ENCODE measurements around the gene OSBPL9. TPM values are rescaled to one million over a fixed set of nuclear protein-coding genes. Genes with fewer than 3 reads are reported as not detected.

The OSBPL9 gene
- total and polyA plus RNA-seq, 2 experiments from 2014 or later: 32.2 to 37.0 TPM

DNA sequence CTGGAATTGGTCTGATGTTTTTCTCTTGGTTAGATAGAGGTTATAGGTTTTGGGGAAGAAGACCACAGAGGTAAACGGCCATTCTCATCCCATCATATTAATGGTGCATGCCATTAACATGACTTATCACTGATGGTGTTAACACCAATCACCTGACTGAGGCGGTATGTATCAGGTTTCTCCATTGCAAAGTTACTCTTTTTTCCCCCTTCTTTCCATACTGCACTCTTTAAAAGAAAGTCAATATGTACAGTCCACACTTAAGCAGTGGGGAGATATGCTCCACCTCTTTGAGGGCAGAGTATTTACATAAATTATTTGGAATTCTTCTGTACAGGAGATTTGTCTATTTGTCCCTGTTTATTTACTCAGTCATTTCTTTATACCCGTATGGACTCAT, 35.7 kb upstream of the OSBPL9 start:
- H3K9me3 ChIP-seq (ENCODE audit: low read depth): no peaks in the 10 kb centered on the region
- in situ Hi-C loops (cut with MboI): no loop called here
- H3K27ac ChIP-seq: no peak overlapping the region
- no peak overlapping the region for H2AFZ ChIP-seq
- H4K20me1 ChIP-seq (ENCODE audit: insufficient read depth): no peaks in the 10 kb centered on the region
- 81% methylated on average over 3 of the region's 3 CpGs for WGBS, 2 experiments (ENCODE audit: low coverage in 1 of 2, low lambda C conversion rate in 2 of 2, missing lambda C conversion rate in 2 of 2)
- no peak overlapping the region for H3K4me2 ChIP-seq (ENCODE audit: unreplicated experiment)
- H3F3A ChIP-seq (ENCODE audit: insufficient read depth): 0 out of 2 replicates have a peak, but pooled peaks cover 6% of the 10 kb centered on the region
- H3K79me2 ChIP-seq (ENCODE audit: insufficient read depth): no peaks in the 10 kb centered on the region
- no peak overlapping the region for H3K4me3 ChIP-seq
- H3K4me1 ChIP-seq (ENCODE audit: insufficient read depth): peaks cover 8% of the 10 kb centered on the region; the same call in 1 of the 2 replicates
- H3K27me3 ChIP-seq (replicated peaks; ENCODE audit: insufficient read depth): no peaks in the 10 kb centered on the region
- no peaks in the 10 kb centered on the region; the same call in 1 of the 2 replicates for H3K9me2 ChIP-seq (ENCODE audit: insufficient read depth)
- no peak overlapping the region for H3K9ac ChIP-seq
- TF ChIP-seq EZH2phosphoT487 (IDR thresholded peaks at IDR 0.05; ENCODE audit: insufficient read depth, low read depth): no peak
- no peak for TF ChIP-seq EZH2 (IDR thresholded peaks at IDR 0.05; ENCODE audit: insufficient read depth, poor library complexity, severe bottlenecking)
- no peaks in the 10 kb centered on the region for H3K36me3 ChIP-seq (ENCODE audit: low read depth)
- no peak for DNase-seq

DNA sequence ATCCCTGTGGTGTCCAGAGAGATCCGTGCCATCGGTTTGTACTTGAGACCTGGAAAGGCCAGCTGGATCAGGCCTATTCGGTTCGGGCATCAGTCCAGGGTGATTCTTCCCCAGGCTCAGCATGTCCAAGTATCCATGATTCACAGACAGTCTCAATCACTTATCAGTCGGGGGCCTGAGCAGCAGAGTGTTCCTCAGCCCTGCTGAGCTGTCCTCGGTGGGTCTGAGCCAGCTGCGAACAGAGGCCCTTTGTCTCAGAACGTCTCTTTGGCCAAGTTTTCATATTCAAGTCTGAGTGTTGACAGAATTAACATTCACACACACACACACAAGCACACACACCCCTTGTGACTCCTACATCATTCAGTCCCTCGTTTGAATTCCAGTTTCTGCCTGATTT, 33.4 kb upstream of the OSBPL9 start:
- Histone ChIP-seq H3K9me2 (ENCODE audit: insufficient read depth) (no peaks in the 10 kb centered on the region), H3K79me2 (ENCODE audit: insufficient read depth) (no peaks in the 10 kb centered on the region), H3K36me3 (ENCODE audit: low read depth) (no peaks in the 10 kb centered on the region), H3K27me3 (replicated peaks; ENCODE audit: insufficient read depth) (no peaks in the 10 kb centered on the region), H3K9me3 (ENCODE audit: low read depth) (no peaks in the 10 kb centered on the region), H4K20me1 (ENCODE audit: insufficient read depth) (no peaks in the 10 kb centered on the region), H3F3A (ENCODE audit: insufficient read depth) (0 out of 2 replicates have a peak, but pooled peaks cover 6% of the 10 kb centered on the region), H2AFZ (0 out of 2 replicates have a peak overlapping the region, but pooled peaks have one; percentile 18), H3K4me1 (ENCODE audit: insufficient read depth) (peaks cover 8% of the 10 kb centered on the region; the same call in 1 of the 2 replicates), H3K4me2 (ENCODE audit: unreplicated experiment) (peak overlapping the region; percentile 1), H3K9ac (peak overlapping the region; percentile 55), H3K27ac (peak overlapping the region; percentile 49), H3K4me3 (no peak overlapping the region)
- in situ Hi-C loops (cut with MboI): no loop called here
- no peak for TF ChIP-seq EZH2 (IDR thresholded peaks at IDR 0.05; ENCODE audit: insufficient read depth, poor library complexity, severe bottlenecking)
- TF ChIP-seq EZH2phosphoT487 (IDR thresholded peaks at IDR 0.05; ENCODE audit: insufficient read depth, low read depth): no peak
- DNase-seq: peak; percentile 95
- 2 to 5% methylated on average over 9 of the region's 9 CpGs for WGBS, 2 experiments (ENCODE audit: low coverage in 1 of 2, low lambda C conversion rate in 2 of 2, missing lambda C conversion rate in 2 of 2)

DNA sequence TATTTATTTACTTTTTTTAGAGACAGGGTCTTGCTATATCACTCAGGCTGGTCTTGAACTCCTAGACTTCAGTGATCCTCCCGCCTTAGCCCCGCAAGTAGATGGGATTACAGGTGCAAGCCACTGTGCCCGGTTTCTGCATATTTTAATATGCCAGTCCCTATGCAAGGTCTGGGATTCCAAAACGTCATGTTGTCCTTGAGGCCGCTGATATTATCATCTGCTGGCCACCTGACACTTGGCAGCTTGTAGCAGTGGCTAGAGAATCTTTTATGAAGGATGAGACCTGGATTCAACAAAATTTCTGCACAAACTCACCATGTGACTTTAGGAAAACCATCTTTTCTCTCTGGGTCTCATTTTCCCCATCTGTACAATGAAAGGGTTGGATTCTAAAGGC, 32.9 kb upstream of the OSBPL9 start:
- Histone ChIP-seq H3K9me2 (ENCODE audit: insufficient read depth) (no peaks in the 10 kb centered on the region), H3K36me3 (ENCODE audit: low read depth) (no peaks in the 10 kb centered on the region), H3K4me2 (ENCODE audit: unreplicated experiment) (no peak overlapping the region), H3K9me3 (ENCODE audit: low read depth) (no peaks in the 10 kb centered on the region), H3K27me3 (replicated peaks; ENCODE audit: insufficient read depth) (no peaks in the 10 kb centered on the region), H3F3A (ENCODE audit: insufficient read depth) (0 out of 2 replicates have a peak, but pooled peaks cover 6% of the 10 kb centered on the region), H4K20me1 (ENCODE audit: insufficient read depth) (no peaks in the 10 kb centered on the region), H2AFZ (no peak overlapping the region), H3K4me1 (ENCODE audit: insufficient read depth) (peaks cover 8% of the 10 kb centered on the region; the same call in 1 of the 2 replicates), H3K27ac (peak overlapping the region; percentile 49), H3K79me2 (ENCODE audit: insufficient read depth) (no peaks in the 10 kb centered on the region), H3K4me3 (no peak overlapping the region), H3K9ac (peak overlapping the region; percentile 55)
- in situ Hi-C loops (cut with MboI): no loop called here
- DNase-seq: no peak
- WGBS, 2 experiments (ENCODE audit: low coverage in 1 of 2, low lambda C conversion rate in 2 of 2, missing lambda C conversion rate in 2 of 2): 89 to 92% methylated on average over 5 of the region's 5 CpGs
- no peak for TF ChIP-seq EZH2phosphoT487 (IDR thresholded peaks at IDR 0.05; ENCODE audit: insufficient read depth, low read depth)
- no peak for TF ChIP-seq EZH2 (IDR thresholded peaks at IDR 0.05; ENCODE audit: insufficient read depth, poor library complexity, severe bottlenecking)

DNA sequence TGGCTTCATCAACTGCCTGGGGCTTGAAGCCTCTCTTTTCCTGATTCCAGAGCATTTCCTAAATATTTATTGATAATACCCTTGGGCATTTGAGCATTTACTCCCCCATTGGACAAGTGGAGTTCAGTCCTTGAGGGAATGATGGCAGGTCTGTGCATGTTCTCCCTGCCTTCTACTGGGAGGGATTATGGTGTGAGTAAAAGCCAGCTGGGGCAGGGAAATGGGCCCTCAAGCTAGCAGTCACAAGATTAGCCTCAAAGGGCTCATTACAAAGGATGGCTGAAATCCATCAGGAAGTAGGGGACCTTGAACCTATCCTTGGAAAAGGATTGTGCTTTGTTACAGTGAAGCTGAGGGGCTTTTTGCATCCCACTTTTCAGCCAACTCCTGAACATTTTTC, 24.2 kb upstream of the OSBPL9 start:
- no peak overlapping the region for H3K9ac ChIP-seq
- H3K4me1 ChIP-seq (ENCODE audit: insufficient read depth): no peaks in the 10 kb centered on the region
- no peaks in the 10 kb centered on the region for H3K79me2 ChIP-seq (ENCODE audit: insufficient read depth)
- no peaks in the 10 kb centered on the region for H3K9me2 ChIP-seq (ENCODE audit: insufficient read depth)
- in situ Hi-C loops (cut with MboI): no loop called here
- no peak overlapping the region for H2AFZ ChIP-seq
- H3K27me3 ChIP-seq (replicated peaks; ENCODE audit: insufficient read depth): 0 out of 2 replicates have a peak, but pooled peaks cover 8% of the 10 kb centered on the region
- H3K36me3 ChIP-seq (ENCODE audit: low read depth): no peaks in the 10 kb centered on the region
- DNase-seq: no peak
- H3K9me3 ChIP-seq (ENCODE audit: low read depth): no peaks in the 10 kb centered on the region
- no peaks in the 10 kb centered on the region for H3F3A ChIP-seq (ENCODE audit: insufficient read depth)
- no peak overlapping the region for H3K4me3 ChIP-seq
- TF ChIP-seq EZH2phosphoT487 (IDR thresholded peaks at IDR 0.05; ENCODE audit: insufficient read depth, low read depth) (no peak), EZH2 (IDR thresholded peaks at IDR 0.05; ENCODE audit: insufficient read depth, poor library complexity, severe bottlenecking) (no peak)
- no peak overlapping the region for H3K4me2 ChIP-seq (ENCODE audit: unreplicated experiment)
- H3K27ac ChIP-seq: no peak overlapping the region
- no peaks in the 10 kb centered on the region for H4K20me1 ChIP-seq (ENCODE audit: insufficient read depth)

DNA sequence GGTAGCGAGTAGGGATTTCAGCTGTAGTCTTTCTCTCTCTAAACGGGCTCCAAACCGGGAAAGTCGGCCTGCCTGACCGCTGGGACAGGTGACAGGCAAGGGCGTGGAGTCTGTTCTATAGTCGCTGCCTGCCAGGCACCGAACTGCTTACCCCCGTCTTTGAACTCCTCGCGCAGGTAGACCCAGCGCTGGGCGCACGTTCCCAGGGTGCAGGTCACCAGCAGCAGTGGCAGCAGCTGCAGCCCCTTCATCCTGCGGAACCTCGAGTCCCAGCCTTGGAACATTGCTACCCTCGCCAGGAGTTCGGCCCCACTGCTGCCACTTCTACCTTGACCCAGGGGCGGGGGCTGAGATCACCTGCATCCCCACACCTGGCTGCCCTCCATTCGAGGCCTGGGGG, 22.2 kb upstream of the OSBPL9 start:
- Histone ChIP-seq H3K79me2 (ENCODE audit: insufficient read depth) (no peaks in the 10 kb centered on the region), H3K9me3 (ENCODE audit: low read depth) (no peaks in the 10 kb centered on the region), H3F3A (ENCODE audit: insufficient read depth) (no peaks in the 10 kb centered on the region), H4K20me1 (ENCODE audit: insufficient read depth) (no peaks in the 10 kb centered on the region), H3K27me3 (replicated peaks; ENCODE audit: insufficient read depth) (0 out of 2 replicates have a peak, but pooled peaks cover 8% of the 10 kb centered on the region), H3K9me2 (ENCODE audit: insufficient read depth) (no peaks in the 10 kb centered on the region), H3K4me1 (ENCODE audit: insufficient read depth) (no peaks in the 10 kb centered on the region), H2AFZ (no peak overlapping the region), H3K4me3 (no peak overlapping the region), H3K4me2 (ENCODE audit: unreplicated experiment) (no peak overlapping the region), H3K27ac (no peak overlapping the region), H3K9ac (no peak overlapping the region), H3K36me3 (ENCODE audit: low read depth) (no peaks in the 10 kb centered on the region)
- 71 to 74% methylated on average over 20 of the region's 20 CpGs for WGBS, 2 experiments (ENCODE audit: low coverage in 1 of 2, low lambda C conversion rate in 2 of 2, missing lambda C conversion rate in 2 of 2)
- in situ Hi-C loops (cut with MboI): no loop called here
- no peak for DNase-seq
- no peak for TF ChIP-seq EZH2phosphoT487 (IDR thresholded peaks at IDR 0.05; ENCODE audit: insufficient read depth, low read depth)
- TF ChIP-seq EZH2 (IDR thresholded peaks at IDR 0.05; ENCODE audit: insufficient read depth, poor library complexity, severe bottlenecking): no peak
